ENCODE measurements around the gene ZC3H12D. TPM values are rescaled to one million over a fixed set of nuclear protein-coding genes. Genes with fewer than 3 reads are reported as not detected.

Gene ZC3H12D
- total and polyA plus RNA-seq, 2 of the 13 experiments (the other 11 are each of a cell fraction or from before 2014, with no cell fraction given): 1.2 to 2.7 TPM

- TF ChIP-seq TIGD3 (CRISPR knock-in tag; IDR thresholded peaks at IDR 0.05; ENCODE audit: borderline replicate concordance): no peak
- no peak for TF ChIP-seq ZNF776 (CRISPR knock-in tag; IDR thresholded peaks at IDR 0.05)
- TF ChIP-seq FOSL1 (CRISPR knock-in tag; IDR thresholded peaks at IDR 0.05; ENCODE audit: borderline replicate concordance): no peak
- TF ChIP-seq KDM5B (CRISPR knock-in tag; IDR thresholded peaks at IDR 0.05; ENCODE audit: borderline replicate concordance): no peak
- TF ChIP-seq ZNF282 (IDR thresholded peaks at IDR 0.05; ENCODE audit: partially characterized antibody): no peak
- no peak for TF ChIP-seq ZHX1 (CRISPR knock-in tag; IDR thresholded peaks at IDR 0.05; ENCODE audit: low read depth)
- peaks cover 26% of the 10 kb centered on the region for H3K4me1 ChIP-seq (ENCODE audit: insufficient read depth, low read length)
- H3K4me2 ChIP-seq (ENCODE audit: low read depth, low read length): no peak overlapping the region
- H3K36me3 ChIP-seq (replicated peaks in 1 of 2; ENCODE audit: control insufficient read depth in 1 of 2, insufficient read depth in 2 of 2, low read length in 2 of 2): no peaks in the 10 kb centered on the region
- in situ Hi-C loops (cut with HindIII; ENCODE audit: extremely low pct_ligation_motif_present, low pct_unique_long_range_greater_than_20kb): loop anchor here (5.0 kb wide), 2 partner anchors 346 to 396 kb away; no protein-coding TSS in a partner anchor
- H4K20me1 ChIP-seq (ENCODE audit: insufficient read depth, low read length): no peaks in the 10 kb centered on the region
- no peak overlapping the region for H3K4me3 ChIP-seq (replicated peaks in 1 of 3; ENCODE audit: insufficient read depth in 1 of 3, low read depth in 2 of 3, low read length in 3 of 3)
- no peak overlapping the region for H3K27ac ChIP-seq (ENCODE audit: extremely low read length, insufficient read depth, low read length)
- CTCF ChIA-PET (ENCODE audit: low intra/inter-chr PET ratio, low total read pairs): interaction anchor here (1.2 kb wide), 1 partner anchor 400 kb away, joined by 3 read pairs; no protein-coding TSS in a partner anchor
- POLR2A ChIA-PET: no interaction called here
- H2AFZ ChIP-seq (ENCODE audit: low read length): no peak overlapping the region
- H3K9me3 ChIP-seq (ENCODE audit: low read length): no peaks in the 10 kb centered on the region
- FAIRE-seq (no peak), ATAC-seq (no peak), DNase-seq (ENCODE audit: low spot score) (no peak)
- WGBS (ENCODE audit: low lambda C conversion rate): 62% methylated on average over 4 of the region's 4 CpGs
- no TSS peak for BruUV-seq (replicated peaks)
- no peaks in the 10 kb centered on the region for H3K79me2 ChIP-seq (ENCODE audit: insufficient read depth, low read length)
- peaks cover 5 to 40% of the 10 kb centered on the region in 2 experiments; a peak in 4 of 5 replicates for H3K27me3 ChIP-seq (ENCODE audit: control insufficient read depth in 1 of 2, insufficient read depth in 2 of 2, low read length in 2 of 2)
- no peak overlapping the region for H3K9ac ChIP-seq (ENCODE audit: insufficient read depth, low read depth, low read length)
- intact Hi-C loops (cut with micrococcal nuclease; ENCODE audit: unreplicated experiment): no loop called here
These were observed 56.2 kb downstream of the ZC3H12D start for GRCh38 chr6:149428606-149429005.

Data from HepG2 (cell line).